ELR (cell line): ENCODE measurements around the gene PODXL2.
A peak's percentile ranks its signal among the peaks of the same experiment; 100 is the strongest.

Experiments
- DNase-seq: peaks from one replicate; pipeline ENCODE4 v3.0.0-alpha.2; 2015; ENCODE audit warnings: low read depth

Gene PODXL2

DNA sequence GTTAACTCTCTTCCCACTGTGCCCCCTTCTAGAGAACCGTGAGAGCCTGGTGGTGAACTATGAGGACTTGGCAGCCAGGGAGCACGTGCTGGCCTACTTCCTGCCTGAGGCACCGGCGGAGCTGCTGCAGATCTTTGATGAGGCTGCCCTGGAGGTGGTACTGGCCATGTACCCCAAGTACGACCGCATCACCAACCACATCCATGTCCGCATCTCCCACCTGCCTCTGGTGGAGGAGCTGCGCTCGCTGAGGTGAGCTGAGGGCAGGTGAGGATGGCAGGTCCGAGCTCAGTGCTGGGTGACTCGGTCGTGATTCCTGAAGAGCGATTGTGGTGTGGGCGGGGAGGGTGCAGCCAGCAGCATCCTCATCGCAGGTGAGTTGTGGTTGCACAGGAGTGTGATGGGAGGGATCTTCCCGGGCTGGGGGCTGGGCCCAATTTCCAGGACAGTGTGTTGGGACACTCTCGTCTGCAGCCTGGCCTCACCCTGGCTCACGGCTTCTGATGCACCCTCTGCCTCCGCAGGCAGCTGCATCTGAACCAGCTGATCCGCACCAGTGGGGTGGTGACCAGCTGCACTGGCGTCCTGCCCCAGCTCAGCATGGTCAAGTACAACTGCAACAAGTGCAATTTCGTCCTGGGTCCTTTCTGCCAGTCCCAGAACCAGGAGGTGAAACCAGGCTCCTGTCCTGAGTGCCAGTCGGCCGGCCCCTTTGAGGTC is 22.7 kb upstream of the PODXL2 start:
- no peak for DNase-seq

DNA sequence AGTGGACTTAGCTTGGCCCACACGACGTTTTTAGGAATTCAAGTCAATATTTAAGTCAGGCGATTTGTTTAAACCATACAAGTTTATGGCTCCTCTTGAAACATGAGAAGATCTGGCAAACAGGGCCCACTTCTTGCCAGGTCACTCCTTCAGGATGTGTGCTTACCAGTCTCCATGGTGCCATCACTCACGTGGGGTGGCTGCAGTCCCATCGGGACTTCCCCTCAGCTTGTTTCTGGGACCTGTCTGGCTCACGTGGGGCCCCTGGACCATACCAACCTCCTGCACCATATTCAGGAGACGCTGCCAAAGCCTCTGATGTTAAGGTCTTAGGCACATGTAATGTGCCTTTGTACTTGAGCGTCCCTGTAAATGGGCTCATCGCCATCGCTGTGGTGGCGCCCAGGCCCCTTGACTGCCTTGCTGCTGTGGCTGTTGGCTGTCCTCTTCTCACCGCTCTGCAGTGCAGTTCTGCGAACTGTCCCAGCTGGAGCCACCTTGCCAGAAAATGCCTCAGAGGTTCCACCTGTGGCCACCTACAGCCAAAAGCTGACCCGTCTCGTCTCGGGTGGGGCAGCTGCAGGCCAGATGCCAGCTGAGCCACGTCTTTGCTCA is 21.9 kb upstream of the PODXL2 start:
- DNase-seq = no peak

DNA sequence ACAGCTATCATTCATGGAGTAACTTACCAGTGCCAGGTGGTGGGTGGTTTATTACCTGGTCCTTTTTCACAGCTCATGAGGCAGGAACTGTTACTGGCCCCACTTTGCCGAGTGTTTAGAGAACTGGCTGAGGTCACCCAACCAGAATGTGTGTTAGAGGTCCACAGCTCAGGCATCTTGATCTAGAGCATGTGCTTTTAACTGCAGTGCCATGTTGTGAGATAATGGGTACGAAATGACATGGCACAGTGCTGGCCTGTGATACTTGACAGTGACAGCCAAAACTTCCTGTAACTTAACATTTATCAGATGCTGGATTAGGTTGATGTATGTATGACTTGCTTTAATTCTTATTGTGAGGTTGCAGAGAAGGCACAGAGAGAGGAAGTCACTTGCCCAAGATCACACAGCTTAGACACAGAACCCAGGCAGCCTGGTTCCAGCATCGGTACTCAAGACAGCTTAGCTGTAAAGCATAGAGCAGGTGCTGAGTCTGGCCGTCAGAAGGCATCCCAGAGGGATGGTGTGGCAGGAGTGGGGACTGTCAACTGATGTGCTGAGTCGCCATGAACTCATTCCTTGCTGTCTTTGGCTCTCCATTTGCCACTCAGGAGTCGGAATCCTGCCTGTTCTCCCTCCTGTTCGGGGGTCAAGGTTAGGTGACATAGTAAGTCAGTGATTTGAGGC is 21.2 kb upstream of the PODXL2 start:
- DNase-seq = no peak

DNA sequence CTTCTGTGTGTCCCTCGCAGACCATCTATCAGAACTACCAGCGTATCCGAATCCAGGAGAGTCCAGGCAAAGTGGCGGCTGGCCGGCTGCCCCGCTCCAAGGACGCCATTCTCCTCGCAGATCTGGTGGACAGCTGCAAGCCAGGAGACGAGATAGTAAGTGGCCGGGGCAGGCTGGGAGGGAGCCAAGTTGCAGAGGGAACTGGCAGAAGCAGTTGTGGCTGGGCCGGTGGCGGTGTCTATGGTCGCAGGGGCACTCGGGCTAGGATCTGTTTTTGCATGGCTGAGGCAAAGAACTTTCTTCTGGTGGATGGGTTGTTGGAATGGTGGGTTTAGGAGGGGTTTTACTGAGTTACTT is 20.6 kb upstream of the PODXL2 start:
- DNase-seq = no peak

DNA sequence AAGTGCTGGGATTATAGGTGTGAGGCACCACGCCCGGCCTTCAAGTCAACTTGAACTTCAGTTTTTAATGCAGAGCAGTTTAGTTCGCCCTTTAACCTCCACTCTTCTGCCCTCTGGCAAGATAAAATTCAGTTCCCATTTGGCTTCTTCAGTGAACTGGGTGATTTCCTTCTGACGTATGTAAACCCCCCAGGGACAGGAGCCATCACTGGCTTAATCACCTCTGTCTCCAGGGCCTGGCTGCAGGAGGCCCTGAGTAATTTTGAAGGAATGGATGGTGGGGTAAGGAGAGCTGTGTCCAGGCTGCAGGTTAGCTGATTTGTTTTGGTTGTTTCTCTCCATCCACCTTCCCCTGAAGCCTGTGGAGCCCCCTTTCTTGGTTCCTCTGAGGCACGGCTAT is 18.9 kb upstream of the PODXL2 start:
- peak; percentile 82 for DNase-seq

DNA sequence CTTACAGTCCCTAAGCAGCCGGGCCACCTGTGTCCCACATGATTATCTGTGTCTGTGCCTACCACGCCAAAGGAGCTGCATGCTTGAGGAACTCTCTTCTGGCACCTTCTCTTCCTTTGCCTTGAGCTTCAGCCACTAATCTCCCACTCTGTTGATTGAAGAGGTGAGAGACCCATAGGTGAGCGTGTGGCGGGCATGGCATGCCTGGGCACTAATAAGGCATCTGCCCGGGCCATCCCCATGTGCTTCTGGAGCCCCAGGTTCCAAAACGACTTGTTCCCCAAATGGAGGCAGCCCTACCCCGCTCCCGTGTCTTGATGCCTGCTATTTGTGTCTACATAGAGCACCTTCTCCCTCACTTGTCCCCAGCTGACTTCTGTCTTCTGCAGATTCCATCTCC is 17.7 kb upstream of the PODXL2 start:
- no peak for DNase-seq

DNA sequence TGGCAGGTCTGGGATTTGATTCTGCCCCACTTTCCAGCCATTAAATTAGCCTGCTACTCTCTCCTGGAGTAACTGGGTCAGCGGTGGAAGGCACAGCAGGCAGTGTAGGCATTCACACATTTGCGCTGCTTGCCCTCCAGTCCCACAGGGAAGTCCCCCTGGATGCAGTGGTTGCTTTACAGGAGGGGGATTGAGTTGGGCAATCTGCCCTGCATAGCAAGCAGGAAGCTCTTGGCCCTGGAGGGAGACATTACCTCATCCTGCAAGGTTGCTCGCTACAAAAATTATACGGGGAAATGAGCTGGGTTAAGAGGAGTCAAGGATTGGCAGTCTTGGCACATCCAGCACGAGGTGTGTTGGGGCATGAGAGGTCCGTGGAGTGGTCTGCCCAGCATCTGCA is 16.0 kb upstream of the PODXL2 start:
- DNase-seq = no peak

DNA sequence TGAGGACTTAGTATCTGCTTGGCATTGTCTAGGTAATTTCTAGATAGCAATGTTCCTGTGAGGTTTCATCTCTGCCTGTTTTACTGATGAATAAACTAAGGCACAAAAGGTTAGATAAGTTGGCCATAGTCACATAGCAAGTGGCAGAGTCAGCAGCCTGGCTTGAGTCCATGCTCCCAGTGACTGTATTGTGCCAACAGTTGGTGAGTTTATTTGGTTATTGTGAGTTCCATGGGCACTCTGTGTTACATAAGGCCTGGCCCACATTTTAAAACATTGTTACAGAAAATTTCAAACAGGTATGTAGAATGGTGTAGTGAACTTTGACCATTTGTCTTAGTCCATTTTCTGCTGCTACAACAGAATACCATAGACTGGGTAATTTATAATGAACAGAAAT is 15.6 kb upstream of the PODXL2 start:
- DNase-seq = no peak

DNA sequence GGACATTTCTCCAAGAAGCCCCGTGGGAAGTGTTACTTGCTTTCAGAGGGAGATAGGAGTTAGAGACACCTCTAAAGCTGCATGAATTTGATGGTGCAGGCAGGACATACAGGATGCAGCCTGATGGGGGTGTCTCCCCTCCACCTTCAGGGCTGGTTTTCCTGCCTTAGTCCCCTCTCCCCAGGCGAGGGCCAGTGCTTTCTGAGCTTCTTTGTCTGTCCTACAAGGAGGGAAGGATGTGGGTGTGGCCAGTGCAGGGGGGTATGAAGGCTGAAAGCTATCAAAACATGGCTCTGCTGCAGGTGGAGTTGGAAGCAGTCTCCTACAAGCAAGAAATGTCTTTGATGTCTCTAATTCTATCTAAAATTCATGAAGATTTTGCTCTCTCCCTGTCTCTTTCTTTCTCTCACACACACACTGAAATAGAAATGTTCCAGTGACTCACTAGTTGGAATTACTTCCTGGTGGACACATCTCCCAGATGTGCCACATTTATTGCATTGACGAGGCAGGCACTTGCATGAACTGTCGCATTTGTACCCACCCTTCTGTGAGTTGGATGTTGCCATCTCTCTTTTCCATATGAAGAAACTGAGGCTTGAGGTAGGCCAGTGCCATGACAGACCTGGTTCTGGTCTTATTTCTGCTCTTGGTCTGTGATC is 13.9 kb upstream of the PODXL2 start:
- peak; percentile 44 for DNase-seq

DNA sequence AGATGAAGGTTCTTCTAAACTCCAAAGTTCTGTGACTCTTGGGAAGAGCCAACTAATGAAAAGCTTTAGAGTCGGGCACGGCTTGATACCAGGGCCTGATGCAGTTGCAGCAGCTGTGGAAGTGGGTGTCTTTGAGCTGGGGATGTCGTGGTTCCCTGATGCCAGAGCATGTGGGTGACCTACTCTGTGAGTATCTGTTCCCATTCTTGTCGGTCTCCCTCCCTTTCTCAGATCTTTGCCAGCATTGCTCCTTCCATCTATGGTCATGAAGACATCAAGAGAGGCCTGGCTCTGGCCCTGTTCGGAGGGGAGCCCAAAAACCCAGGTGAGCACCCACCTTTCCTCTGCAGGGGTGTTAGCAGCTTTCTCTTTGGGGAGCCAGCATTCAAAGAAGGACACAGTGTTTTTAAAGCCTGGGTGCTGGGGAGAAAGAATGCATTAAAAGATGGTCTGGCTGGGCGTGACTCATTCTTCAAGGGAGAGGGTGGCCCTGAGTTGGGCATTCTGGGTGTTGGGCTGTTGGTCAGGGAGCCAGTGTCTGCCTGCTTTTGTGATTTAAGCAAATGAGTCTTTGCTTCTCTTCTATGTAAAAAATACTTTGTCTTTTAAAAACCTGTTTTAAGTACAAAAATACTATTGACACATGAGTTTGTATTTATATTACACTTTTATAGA is 13.2 kb upstream of the PODXL2 start:
- DNase-seq = peak; percentile 27

DNA sequence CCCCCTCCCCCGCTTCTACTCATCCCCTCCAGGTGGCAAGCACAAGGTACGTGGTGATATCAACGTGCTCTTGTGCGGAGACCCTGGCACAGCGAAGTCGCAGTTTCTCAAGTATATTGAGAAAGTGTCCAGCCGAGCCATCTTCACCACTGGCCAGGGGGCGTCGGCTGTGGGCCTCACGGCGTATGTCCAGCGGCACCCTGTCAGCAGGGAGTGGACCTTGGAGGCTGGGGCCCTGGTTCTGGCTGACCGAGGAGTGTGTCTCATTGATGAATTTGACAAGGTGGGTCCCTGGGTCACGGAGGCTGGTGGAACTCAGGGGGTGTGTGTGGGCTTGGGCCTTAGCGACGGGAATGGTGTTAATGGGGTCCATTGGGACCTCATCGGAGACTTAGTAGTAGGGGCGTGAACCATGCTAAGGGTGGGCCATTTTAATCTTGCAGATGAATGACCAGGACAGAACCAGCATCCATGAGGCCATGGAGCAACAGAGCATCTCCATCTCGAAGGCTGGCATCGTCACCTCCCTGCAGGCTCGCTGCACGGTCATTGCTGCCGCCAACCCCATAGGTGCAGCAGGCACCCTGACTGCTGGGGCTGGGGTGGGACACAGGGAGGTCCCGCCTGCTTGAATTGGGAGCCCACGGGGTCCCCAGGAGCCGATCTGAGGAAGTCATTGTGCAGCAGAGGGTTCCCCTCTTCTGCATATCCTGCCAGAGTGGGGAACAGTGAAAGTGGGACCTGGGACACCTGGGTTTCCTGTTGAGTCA is 12.0 kb upstream of the PODXL2 start:
- DNase-seq = no peak

DNA sequence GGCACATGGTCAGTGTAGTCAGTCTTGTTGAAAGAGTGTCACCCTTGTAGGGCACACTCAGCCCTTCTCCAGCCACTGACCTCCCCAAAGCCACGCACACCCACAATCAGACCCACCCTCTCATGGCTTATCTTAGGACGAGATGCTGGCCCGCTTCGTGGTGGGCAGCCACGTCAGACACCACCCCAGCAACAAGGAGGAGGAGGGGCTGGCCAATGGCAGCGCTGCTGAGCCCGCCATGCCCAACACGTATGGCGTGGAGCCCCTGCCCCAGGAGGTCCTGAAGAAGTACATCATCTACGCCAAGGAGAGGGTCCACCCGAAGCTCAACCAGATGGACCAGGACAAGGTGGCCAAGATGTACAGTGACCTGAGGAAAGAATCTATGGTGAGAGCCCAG is 10.1 kb upstream of the PODXL2 start:
- no peak for DNase-seq

DNA sequence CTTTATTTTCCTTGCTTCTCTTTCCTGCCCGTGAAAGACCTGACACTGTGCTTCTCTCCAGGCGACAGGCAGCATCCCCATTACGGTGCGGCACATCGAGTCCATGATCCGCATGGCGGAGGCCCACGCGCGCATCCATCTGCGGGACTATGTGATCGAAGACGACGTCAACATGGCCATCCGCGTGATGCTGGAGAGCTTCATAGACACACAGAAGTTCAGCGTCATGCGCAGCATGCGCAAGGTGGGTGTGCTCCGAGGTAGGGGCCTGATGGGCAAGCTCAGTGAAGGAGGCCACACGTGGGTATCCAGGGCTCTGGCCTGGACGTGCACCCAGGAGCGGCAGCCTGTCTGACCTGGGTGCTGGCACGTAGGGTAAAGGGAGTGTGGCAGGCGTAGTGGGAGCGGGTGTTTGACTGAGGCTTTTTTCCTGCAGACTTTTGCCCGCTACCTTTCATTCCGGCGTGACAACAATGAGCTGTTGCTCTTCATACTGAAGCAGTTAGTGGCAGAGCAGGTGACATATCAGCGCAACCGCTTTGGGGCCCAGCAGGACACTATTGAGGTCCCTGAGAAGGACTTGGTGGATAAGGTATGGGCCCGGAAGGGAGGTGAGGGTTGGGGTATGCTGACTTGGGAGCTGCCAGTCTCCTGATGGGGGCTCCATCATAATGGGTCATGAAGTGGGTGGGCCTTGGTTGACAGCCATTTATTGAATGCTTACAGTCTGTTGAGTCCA is 8.2 kb upstream of the PODXL2 start:
- no peak for DNase-seq

DNA sequence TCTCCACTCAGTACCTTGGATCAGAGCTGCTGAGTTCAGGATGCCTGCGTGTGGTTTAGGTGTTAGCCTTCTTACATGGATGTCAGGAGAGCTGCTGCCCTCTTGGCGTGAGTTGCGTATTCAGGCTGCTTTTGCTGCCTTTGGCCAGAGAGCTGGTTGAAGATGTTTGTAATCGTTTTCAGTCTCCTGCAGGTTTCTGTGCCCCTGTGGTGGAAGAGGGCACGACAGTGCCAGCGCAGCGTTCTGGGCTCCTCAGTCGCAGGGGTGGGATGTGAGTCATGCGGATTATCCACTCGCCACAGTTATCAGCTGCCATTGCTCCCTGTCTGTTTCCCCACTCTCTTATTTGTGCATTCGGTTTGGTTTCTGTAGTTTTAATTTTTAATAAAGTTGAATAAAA is 7.0 kb upstream of the PODXL2 start:
- no peak for DNase-seq

DNA sequence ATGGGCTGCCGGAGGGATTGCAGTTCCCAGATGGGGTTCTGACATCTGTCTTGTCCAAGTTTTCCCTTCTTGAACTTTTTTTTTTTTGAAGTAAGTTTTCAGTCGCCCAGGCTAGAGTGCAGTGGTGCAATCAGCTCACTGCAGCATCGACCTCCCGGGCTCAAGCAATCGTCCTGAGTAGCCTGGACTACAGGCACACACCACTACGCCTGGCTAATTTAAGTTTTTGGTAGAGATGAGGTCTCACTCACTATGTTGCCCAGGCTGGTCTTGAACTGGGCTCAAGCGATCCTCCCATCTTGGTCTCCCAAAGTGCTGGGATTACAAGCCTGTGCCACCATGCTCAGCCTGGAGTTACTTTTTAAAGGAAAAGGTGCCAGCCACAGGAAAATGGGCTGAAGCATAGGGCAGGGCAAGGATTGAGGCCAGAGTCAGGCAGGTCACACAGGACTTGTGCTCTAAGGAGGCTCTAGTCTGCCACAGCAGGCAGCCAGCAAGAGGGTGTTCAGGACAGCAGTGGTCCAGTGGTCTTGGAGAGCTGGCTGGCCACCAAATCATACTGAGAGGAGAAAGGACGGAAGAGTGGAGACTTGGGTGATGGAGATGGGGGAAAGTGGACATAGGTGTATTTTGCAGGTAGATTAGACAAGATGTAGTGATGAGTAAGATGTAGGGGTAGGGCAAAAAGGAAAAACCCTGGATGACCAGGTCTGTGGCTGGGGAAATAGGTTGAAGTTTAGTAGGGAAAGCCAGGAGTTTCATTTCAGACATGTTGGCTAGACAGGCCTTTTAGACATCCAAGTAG is 6.0 kb upstream of the PODXL2 start:
- no peak for DNase-seq

DNA sequence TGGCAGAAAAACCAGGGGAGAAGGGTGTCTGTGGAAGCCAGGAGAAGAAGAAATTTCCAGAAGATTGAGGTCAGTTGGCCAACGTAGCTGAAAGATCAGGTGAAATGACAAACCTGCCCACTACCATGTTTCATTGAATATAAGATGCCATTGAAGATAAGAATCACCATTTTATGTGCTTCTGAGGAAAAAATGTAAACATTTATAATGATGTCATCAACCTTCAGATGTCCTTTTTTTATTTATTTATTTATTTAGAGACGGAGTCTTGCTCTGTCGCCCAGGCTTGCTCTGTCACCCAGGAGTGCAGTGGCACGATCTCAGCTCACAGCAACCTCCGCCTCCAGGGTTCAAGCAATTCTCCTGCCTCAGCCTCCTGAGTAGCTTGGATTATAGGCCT is 4.9 kb upstream of the PODXL2 start:
- peak; percentile 47 for DNase-seq

DNA sequence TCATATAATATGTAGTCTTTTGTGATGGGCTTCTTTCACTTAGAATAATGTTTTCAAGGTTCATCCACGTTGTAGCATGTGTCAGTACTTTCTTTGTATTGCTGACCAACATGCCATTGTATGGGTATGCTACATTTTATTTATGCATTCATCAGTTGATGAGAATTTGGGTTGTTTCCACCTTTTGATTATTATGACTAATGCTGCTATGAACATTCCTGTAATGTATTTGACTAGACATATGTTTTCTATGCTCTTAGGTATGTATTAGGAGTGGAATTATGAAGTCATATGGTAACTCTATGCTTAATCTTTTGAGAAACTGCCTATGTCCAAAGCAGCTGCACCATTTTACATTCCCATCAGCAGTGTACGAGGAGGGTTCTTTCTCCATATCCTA is 3.2 kb upstream of the PODXL2 start:
- peak; percentile 36 for DNase-seq

DNA sequence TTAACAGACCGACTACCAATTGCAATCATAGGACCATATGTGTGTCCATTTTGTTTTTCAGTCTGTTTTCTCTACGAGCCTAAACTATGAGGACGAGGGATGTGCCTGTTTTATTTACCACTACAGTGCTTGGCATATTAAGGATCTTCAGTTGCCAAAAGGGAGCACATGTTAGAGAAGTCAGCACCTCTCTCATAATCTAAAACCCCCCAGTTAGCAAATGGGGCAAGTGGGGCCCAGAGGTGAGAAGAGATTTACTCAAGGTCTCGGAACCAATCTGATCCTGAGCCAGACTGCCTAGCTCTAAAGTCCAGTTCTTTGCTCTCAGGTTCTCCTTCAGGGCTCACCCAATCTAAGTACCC is 578 bp upstream of the PODXL2 start:
- DNase-seq = no peak

DNA sequence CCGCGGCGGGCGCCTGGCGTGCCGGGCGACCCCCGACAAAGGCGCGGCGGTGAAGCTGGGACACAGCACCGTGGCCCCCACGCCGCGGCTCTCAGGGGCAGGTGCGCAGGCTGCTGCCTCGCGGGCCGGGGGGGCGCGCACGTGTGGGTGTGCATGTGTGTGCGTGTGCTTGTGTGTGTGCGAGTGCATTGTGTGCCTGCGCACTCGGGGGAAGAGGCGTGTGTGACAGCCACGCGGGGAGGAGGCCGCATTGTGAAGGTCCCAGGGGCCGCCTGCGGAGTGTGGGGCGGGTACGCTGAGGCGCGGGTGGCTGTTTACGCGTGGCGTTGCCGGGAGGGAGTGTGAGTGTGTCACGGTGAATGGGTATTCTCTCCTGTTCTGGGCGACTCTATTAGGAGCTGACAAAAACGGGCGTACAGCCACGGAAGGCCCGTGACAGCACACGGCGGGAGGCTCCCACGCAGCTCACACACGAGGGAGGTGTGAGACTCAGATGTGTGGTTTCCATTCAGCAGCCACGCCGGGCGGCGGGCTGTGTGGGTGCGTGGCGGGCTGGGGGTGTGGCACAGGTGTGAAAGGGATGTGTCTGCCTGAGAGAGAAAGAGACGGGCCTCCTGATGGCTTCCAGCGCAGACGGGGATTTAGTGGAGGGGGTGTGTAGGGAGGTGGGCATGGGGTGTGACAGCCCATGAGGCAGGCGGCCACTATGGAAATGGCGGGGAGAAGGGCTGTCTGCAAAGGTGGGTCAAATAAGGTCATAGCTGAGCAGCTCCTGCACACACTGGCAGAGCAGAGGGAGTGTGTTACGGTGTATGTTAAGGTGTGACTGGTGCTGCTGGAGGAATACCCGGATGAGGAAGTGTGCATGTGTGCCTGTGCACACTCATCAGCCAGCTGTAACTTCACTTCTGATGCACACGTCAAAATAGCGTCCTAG is 750 bp downstream of the PODXL2 start:
- no peak for DNase-seq
